ENCODE data around the gene SUCNR1. TPM values are rescaled to one million over a fixed set of nuclear protein-coding genes. Genes with fewer than 3 reads are reported as not detected.
"Not testable (repeated sequence)": the region's sequence is repeated elsewhere in the genome, so short reads cannot be mapped to it uniquely, and the experiment has no call there.

SUCNR1 gene
- total RNA-seq, 2 experiments from 2014 or later: not detected

DNA sequence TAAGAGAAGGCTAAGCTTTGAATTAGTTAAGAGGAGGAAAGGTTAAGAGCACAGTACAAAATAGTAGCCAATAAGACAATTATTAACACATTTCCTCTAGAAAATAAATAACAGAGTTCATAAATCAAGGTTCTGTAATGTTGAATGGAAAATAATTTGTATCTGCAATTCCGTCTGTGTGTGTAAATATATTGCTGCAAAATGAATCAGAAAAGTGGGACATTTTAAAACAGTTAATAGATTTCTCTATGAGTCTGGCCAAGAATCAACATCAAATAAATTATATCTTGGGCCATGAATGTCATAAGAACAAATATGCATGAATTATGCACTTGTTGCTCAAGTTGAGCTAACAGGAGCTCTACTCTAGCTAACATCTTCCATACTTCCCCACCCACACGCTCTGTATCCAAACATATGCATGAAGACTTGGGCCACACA lies 14.2 kb upstream of the SUCNR1 start:
- Mint-ChIP-seq H3K4me1 (no peaks in the 10 kb centered on the region), H3K27me3 (peaks cover 10% of the 10 kb centered on the region), H3K27ac (no peak overlapping the region), H3K4me3 (no peak overlapping the region), H3K36me3 (ENCODE audit: low read depth) (no peaks in the 10 kb centered on the region), H3K9me3 (no peaks in the 10 kb centered on the region)
- POLR2A ChIA-PET: no interaction called here
- CTCF ChIA-PET: no interaction called here
- no peak for DNase-seq

DNA sequence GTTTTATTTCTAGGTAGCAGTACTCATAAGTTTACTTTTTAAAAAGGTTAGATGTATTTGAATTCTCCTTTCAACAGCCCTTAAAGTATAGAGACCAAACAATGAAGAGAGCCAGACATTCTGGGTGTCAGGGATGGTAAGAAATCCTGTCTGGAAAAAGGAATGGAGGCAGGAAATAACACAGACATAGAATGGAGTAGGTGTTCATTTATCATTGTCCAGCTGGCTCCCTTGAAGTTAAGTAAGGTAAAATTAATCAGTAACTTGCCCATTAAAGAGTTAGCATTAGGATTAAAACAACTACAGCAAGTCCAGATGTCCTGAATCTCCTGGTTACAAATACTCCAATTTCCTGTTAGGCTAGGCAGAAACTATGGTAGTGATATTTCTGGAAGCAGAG lies 13.5 kb upstream of the SUCNR1 start:
- Mint-ChIP-seq H3K4me1 (no peaks in the 10 kb centered on the region), H3K4me3 (no peak overlapping the region), H3K9me3 (no peaks in the 10 kb centered on the region), H3K36me3 (ENCODE audit: low read depth) (no peaks in the 10 kb centered on the region), H3K27ac (no peak overlapping the region), H3K27me3 (peaks cover 10% of the 10 kb centered on the region)
- ChIA-PET POLR2A (no interaction called here), CTCF (interaction anchor here (1.2 kb wide), 1 partner anchor 12 kb away, joined by 3 read pairs; no protein-coding TSS in a partner anchor)
- DNase-seq: no peak

DNA sequence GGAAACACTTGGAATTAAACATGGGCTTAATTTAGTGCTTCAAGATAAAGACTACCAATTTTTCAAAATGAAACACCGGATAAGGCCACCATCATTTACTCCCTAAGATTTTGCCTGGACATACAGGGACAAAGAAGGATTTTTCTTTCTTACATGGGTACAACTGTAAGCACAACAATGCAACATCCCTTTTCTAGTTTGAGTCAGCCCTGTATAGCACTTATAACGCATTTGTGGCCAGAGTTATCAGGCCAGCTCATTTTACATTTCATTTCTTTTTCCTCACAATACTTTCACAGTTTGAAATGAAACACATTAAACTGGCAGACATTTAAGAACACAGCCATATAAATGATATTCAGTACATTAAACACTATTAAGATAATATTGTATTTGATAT lies 9.8 kb upstream of the SUCNR1 start:
- no peak for DNase-seq
- ChIA-PET CTCF (no interaction called here), POLR2A (no interaction called here)
- H3K36me3 Mint-ChIP-seq (ENCODE audit: low read depth): no peaks in the 10 kb centered on the region
- no peak overlapping the region for H3K27ac Mint-ChIP-seq
- H3K27me3 Mint-ChIP-seq: no peaks in the 10 kb centered on the region
- H3K4me3 Mint-ChIP-seq: no peak overlapping the region
- H3K9me3 Mint-ChIP-seq: no peaks in the 10 kb centered on the region
- H3K4me1 Mint-ChIP-seq: no peaks in the 10 kb centered on the region

DNA sequence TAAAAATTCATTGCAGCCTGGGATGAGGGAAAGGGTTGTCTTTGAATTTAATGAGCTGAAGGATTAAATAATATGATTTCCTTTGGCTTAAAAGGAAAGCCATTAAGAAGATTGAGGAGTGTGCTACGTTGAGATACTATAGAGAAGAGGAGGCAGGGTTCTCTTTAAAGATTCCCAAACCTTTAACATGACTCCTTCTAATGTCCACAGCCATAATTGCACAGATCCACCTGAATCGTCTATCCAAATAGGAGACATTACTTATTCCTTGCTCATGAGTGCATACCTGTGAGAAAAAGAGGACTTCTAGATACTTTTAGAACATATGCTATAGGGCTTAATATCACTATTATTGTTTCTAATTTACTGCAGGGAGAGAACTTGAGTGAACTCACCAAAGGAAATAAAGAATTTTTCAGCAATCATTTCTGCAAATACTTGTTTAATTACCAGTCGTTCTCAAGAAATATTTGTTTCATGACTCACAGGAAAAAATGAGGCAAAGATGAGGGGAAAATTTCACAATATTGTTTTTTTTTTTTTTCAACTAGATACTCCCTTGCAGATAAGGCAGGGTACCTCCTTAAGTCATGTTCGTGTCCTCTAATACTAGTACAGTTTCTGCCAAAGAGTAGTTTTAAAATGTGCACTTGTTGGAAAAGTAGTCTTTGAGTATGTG lies 8.9 kb upstream of the SUCNR1 start:
- POLR2A ChIA-PET: no interaction called here
- Mint-ChIP-seq H3K4me1 (no peaks in the 10 kb centered on the region), H3K9me3 (no peaks in the 10 kb centered on the region), H3K36me3 (ENCODE audit: low read depth) (no peaks in the 10 kb centered on the region), H3K27ac (no peak overlapping the region), H3K27me3 (no peaks in the 10 kb centered on the region), H3K4me3 (no peak overlapping the region)
- CTCF ChIA-PET: no interaction called here
- no peak for DNase-seq

DNA sequence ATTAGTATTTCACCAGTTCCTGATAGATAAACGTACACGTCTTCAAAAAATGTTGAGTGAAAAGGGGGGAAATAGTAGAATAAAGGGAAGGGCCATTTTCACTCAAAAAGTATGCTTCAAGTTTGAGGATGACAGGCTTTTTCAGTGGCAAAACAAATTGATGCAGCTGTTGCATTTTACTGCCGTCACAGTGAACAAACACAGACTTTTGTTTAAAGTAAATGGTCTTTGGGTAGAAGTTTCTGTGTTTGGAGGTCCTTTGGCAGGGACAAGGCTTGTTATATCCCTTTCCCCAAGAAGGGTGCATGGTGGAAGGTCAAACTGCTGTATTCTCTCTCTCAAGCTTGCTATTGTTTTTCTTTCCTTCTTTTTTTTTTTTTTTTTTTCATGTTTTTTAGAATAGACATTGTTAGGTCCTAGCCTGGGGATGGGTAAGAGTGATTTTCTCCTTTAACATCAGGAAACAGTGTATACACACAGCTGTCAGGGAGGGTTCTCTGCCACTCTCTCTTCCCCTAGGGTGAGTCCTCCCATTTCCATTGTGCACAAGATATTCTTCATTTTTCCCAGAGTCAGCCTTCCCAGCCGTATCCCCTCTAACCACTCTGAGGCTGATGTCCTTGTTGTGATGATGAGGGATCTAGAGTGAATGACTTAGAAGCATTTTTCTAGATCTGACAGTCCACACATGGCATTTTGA lies 6.6 kb upstream of the SUCNR1 start:
- Mint-ChIP-seq H3K27me3 (no peaks in the 10 kb centered on the region), H3K4me1 (peaks cover 6% of the 10 kb centered on the region), H3K4me3 (no peak overlapping the region), H3K36me3 (ENCODE audit: low read depth) (no peaks in the 10 kb centered on the region), H3K27ac (no peak overlapping the region), H3K9me3 (no peaks in the 10 kb centered on the region)
- DNase-seq: no peak
- ChIA-PET POLR2A (no interaction called here), CTCF (no interaction called here)

DNA sequence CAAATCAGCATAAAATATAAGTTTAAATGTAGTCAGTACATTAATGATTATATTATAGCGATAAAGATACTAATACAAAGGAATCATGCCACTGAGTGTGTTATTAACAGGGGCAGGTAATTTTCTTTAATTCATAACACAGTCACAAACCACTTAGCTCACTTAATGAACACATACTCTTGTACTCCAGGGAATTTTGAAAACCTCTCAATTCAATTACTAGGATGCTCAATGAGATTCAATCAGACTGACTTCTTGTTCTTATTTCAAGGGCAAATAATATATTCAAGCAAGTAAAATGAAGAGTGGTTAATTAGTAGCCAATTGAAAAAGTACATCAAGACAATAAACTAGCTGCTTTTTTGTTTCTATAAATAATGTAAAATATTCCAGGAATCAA lies 5.8 kb upstream of the SUCNR1 start:
- Mint-ChIP-seq H3K4me3 (no peak overlapping the region), H3K27me3 (no peaks in the 10 kb centered on the region), H3K4me1 (peaks cover 8% of the 10 kb centered on the region), H3K36me3 (ENCODE audit: low read depth) (no peaks in the 10 kb centered on the region), H3K9me3 (no peaks in the 10 kb centered on the region), H3K27ac (no peak overlapping the region)
- POLR2A ChIA-PET: no interaction called here
- no peak for DNase-seq
- CTCF ChIA-PET: no interaction called here

DNA sequence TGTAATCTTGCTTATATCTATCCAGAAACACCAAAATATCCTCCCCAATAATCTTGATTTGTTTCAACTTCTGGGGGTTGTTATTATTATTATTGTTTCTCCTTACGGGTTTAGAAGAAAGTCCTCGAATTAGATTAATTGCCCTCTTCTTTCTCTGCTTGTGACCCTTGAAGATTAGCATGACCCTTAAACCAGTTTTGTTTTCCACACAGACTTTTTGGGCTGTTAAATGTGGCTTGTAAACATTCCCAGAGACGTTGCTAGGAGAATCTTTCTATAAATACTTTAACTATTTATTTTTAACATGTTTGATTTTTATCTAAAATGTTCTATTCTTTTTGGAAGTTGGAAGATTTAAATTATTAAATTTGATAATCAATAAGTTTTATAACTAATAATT lies 4.3 kb upstream of the SUCNR1 start:
- Mint-ChIP-seq H3K4me1 (peaks cover 8% of the 10 kb centered on the region), H3K36me3 (ENCODE audit: low read depth) (no peaks in the 10 kb centered on the region), H3K27ac (no peak overlapping the region), H3K4me3 (no peak overlapping the region), H3K9me3 (no peaks in the 10 kb centered on the region), H3K27me3 (no peaks in the 10 kb centered on the region)
- DNase-seq: no peak
- POLR2A ChIA-PET: no interaction called here
- CTCF ChIA-PET: no interaction called here

DNA sequence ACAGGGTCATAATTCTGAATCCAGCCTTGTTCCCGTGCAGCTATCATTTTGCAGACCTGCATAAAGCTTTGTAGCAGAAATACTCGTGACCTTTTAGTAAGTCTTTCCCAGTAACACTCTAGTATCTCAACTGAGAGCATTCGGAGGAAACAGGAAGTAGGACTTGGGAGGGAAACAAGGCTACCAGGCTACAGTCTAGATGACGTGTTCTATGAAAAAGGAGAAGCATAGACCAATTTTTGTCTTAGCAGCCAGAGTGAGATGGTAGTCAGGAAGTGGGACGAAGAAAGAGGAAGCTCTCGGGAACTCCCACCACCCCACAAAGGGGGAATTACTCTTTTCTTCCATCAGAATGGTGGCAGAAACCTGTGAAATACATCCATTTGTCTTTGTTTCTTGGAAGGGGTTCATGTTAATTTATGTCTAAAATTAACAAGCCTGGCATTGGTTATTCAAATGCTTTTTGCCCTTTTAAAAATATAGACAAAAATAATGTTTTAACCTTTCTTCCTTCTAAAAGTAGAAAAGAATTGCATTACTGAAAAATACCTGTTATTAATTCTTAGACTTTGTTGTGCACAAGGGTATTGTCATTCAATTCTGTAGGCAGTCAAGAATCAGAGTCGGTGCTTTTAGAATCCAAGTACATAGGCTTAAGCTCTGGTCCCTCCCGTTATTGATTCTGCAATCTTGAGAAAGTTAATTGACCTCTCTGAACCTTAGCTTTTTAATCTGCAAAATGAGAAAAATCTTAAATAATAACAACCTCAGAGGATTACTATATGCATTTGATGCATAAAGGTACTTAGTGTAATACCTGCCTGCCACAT lies 1.6 kb upstream of the SUCNR1 start:
- POLR2A ChIA-PET: no interaction called here
- peaks cover 4% of the 10 kb centered on the region for H3K27me3 Mint-ChIP-seq
- CTCF ChIA-PET: interaction anchor here (0.6 kb wide), 1 partner anchor 24 kb away, joined by 3 read pairs; no protein-coding TSS in a partner anchor

DNA sequence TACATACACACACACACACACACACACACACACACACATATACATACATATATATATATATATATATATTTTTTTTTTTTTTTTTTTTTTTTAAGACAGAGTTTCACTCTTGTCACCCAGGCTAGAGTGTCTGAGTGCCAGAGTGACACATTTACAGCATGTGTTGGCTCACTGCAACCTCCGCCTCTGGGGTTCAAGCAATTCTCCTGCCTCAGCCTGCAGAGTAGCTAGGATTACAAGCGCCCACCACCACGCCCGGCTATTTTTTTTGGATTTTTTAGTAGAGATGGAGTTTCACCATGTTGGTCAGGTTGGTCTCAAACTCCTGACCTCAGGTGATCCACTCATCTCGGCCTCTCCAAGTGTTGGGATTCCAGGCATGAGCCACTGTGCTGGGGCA lies 636 bp downstream of the SUCNR1 start:
- peaks cover 13% of the 10 kb centered on the region for H3K4me1 Mint-ChIP-seq
- DNase-seq; H3K9me3 Mint-ChIP-seq; H3K4me3 Mint-ChIP-seq; H3K27ac Mint-ChIP-seq; H3K27me3 Mint-ChIP-seq; H3K36me3 Mint-ChIP-seq (ENCODE audit: low read depth); POLR2A ChIA-PET; CTCF ChIA-PET: not testable (repeated sequence)

More for the DNA sequence above, 1.6 kb upstream of the SUCNR1 start:
- H3K36me3 Mint-ChIP-seq (ENCODE audit: low read depth): peaks cover 2% of the 10 kb centered on the region
- H3K4me1 Mint-ChIP-seq: peaks cover 13% of the 10 kb centered on the region
- H3K4me3 Mint-ChIP-seq: no peak overlapping the region
- H3K9me3 Mint-ChIP-seq: no peaks in the 10 kb centered on the region
- H3K27ac Mint-ChIP-seq: no peak overlapping the region
- no peak for DNase-seq

DNA sequence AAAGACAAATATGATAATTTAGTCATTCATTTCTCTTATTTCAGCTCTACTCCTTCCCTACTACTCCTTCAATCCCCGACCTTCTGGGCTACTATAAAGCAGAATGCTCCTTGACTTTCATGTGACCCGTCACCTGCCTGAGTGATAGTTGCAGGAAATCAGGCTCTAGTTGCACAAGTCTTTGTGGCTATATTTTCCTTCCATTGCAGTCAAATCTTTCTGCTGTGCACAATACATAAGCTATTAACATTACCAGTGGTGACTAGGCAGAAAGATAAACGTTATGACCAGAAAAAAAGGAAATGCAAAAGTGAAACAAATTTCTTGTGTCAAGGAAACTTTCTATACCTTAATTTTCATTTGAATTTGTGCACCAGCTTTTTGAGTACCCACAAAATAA lies 2.3 kb downstream of the SUCNR1 start:
- Mint-ChIP-seq H3K9me3 (no peaks in the 10 kb centered on the region), H3K36me3 (ENCODE audit: low read depth) (peaks cover 2% of the 10 kb centered on the region), H3K4me1 (peaks cover 17% of the 10 kb centered on the region), H3K27me3 (peaks cover 7% of the 10 kb centered on the region), H3K27ac (peak overlapping the region; percentile 16), H3K4me3 (no peak overlapping the region)
- POLR2A ChIA-PET: no interaction called here
- CTCF ChIA-PET: no interaction called here
- DNase-seq: no peak

DNA sequence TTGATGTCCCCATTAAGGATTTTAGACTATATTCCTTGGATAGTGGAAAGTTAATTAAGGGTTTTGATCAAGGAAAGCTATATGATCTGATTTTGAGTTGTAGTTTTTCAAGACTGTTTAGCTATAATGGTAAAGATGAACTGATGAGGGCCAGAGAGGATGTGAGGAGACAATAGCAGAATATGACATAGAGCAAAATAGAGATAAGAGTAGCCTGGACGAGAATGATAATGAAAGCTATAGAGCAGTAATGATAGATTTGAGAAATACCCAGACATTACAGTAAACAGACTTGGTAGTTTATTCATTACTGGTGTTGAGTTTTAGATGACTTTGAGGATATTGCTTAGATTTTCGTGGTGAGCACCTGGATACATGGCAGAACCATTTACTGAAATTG lies 3.8 kb downstream of the SUCNR1 start:
- Mint-ChIP-seq H3K36me3 (ENCODE audit: low read depth) (peaks cover 2% of the 10 kb centered on the region), H3K27me3 (peaks cover 9% of the 10 kb centered on the region), H3K9me3 (no peaks in the 10 kb centered on the region), H3K4me1 (peaks cover 10% of the 10 kb centered on the region), H3K27ac (no peak overlapping the region), H3K4me3 (no peak overlapping the region)
- ChIA-PET POLR2A (no interaction called here), CTCF (no interaction called here)
- no peak for DNase-seq

DNA sequence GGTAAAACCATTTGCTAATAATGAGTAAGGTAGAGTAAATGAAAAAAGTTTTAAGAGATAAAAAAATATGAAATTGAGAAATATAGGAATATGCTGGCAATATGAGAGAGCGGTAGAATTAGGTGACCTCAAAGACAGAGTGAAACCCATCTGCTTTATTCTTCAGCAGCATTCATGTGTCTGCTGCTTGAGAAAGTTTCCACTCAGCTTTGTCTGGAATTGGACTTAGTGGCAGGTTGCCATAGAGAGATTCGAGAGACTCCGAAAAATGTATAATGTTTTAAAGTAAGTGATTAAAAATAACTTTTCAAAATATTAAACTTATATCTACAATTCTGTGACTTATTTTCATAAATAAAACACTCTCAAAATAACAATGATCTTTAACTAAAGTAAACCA lies 5.0 kb downstream of the SUCNR1 start:
- ChIA-PET POLR2A (no interaction called here), CTCF (no interaction called here)
- no peak for DNase-seq
- Mint-ChIP-seq H3K27me3 (peaks cover 9% of the 10 kb centered on the region), H3K4me3 (no peak overlapping the region), H3K36me3 (ENCODE audit: low read depth) (peaks cover 2% of the 10 kb centered on the region), H3K27ac (no peak overlapping the region), H3K4me1 (peaks cover 9% of the 10 kb centered on the region), H3K9me3 (no peaks in the 10 kb centered on the region)

DNA sequence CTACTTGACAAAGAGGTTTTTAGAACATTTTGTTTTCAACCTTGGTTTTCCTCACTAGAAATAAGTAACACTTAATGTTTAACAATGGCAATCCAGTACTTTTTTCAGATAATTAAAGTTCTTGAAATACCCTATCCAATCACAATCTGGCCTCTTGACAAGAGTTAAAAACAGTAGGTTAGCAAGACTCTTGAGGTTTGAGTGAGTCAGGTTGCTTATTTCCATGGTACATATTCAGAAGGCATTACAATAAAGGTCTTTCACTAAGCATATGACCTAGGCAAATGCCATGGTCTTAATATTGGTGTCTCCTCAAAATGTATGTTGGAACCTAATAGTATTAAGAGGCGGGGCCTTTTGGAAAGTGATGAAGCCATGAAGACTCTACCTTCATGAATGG lies 5.6 kb downstream of the SUCNR1 start:
- Mint-ChIP-seq H3K4me1 (peaks cover 9% of the 10 kb centered on the region), H3K4me3 (no peak overlapping the region), H3K27ac (no peak overlapping the region), H3K36me3 (ENCODE audit: low read depth) (peaks cover 2% of the 10 kb centered on the region), H3K27me3 (peaks cover 9% of the 10 kb centered on the region), H3K9me3 (no peaks in the 10 kb centered on the region)
- ChIA-PET POLR2A (no interaction called here), CTCF (no interaction called here)
- DNase-seq: no peak
